PC-9 (cell line): ENCODE measurements around the gene RRP15. TPM values are rescaled to one million over a fixed set of nuclear protein-coding genes. Genes with fewer than 3 reads are reported as not detected.

ENCODE experiments used
- BruUV-seq: library from RNA; stranded (reverse); fragments of 400-500 nt; replicated peaks from 2 replicates; lab custom pipeline; 2021; lab: Mats Ljungman, UMichigan
- CTCF ChIA-PET: fragments of 300-600 bp; sonication (Branson Sonifier 250); formaldehyde crosslinking; loops from one replicate; lab custom pipeline; 2022; ENCODE audit warnings: antibody characterized with exemption; lab: Charles Lee
- POLR2A ChIA-PET: fragments of 300-600 bp; sonication (Branson Sonifier 250); formaldehyde crosslinking; loops from one replicate; lab custom pipeline; 2022; ENCODE audit warnings: antibody characterized with exemption; ENCODE audit not compliant: unreplicated experiment; lab: Charles Lee
- DNase-seq, 2 experiments: peaks; one replicate each; pipeline versions ENCODE4 v3.0.0 to v3.0.0-alpha.2; 2015 to 2022; ENCODE audit warnings: mixed read lengths in 1 of 2
- H2AFZ ChIP-seq: fragments of 200-600 bp; sonication (generic); 2 replicates; pipeline ENCODE4 v1.8.1; 2017; ENCODE audit warnings: antibody characterized with exemption
- H3F3A ChIP-seq: fragments of 200-600 bp; sonication (generic); 2 replicates; pipeline ENCODE4 v1.8.1; 2017; ENCODE audit warnings: antibody characterized with exemption, mild to moderate bottlenecking, low read depth; ENCODE audit not compliant: insufficient read depth
- H3K27ac ChIP-seq: fragments of 200-600 bp; sonication (generic); 2 replicates; pipeline ENCODE4 v1.6.1; 2016; ENCODE audit warnings: mixed run types
- H3K27me3 ChIP-seq: fragments of 200-600 bp; sonication (generic); 2 replicates; pipeline ENCODE4 v1.6.1; 2016; ENCODE audit warnings: low read depth, mixed run types; ENCODE audit not compliant: insufficient read depth
- H3K36me3 ChIP-seq: fragments of 200-600 bp; sonication (generic); 2 replicates; pipeline ENCODE4 v1.6.1; 2016; ENCODE audit warnings: low read depth, mixed run types
- H3K4me1 ChIP-seq: fragments of 200-600 bp; sonication (generic); replicated peaks from 2 replicates; pipeline ENCODE4 v1.6.1; 2016; ENCODE audit warnings: mixed run types; ENCODE audit not compliant: insufficient read depth
- H3K4me2 ChIP-seq: fragments of 200-600 bp; sonication (generic); 2 replicates; pipeline ENCODE4 v1.6.1; 2017; ENCODE audit warnings: mixed run types
- H3K4me3 ChIP-seq: fragments of 200-600 bp; sonication (generic); 2 replicates; pipeline ENCODE4 v1.6.1; 2016; ENCODE audit warnings: mixed run types
- H3K79me2 ChIP-seq: fragments of 200-600 bp; sonication (generic); 2 replicates; pipeline ENCODE4 v1.6.1; 2017; ENCODE audit warnings: low read depth, mixed run types
- H3K9me2 ChIP-seq: fragments of 200-600 bp; sonication (generic); 2 replicates; pipeline ENCODE4 v1.8.1; 2017; ENCODE audit warnings: mild to moderate bottlenecking; ENCODE audit not compliant: insufficient read depth
- H3K9me3 ChIP-seq: fragments of 200-600 bp; sonication (generic); 2 replicates; pipeline ENCODE4 v1.8.1; 2016; ENCODE audit warnings: low read depth; ENCODE audit not compliant: insufficient read depth
- H4K20me1 ChIP-seq: fragments of 200-600 bp; sonication (generic); 2 replicates; pipeline ENCODE4 v1.8.1; 2017; ENCODE audit not compliant: insufficient read depth
- EZH2 ChIP-seq: fragments of 200-600 bp; sonication (generic); IDR thresholded peaks from 2 replicates; pipeline ENCODE4 v1.8.0; 2017; ENCODE audit warnings: antibody characterized with exemption, low read depth
- intact Hi-C: fragments of 100-400 bp; cut with micrococcal nuclease; formaldehyde crosslinking; loops from one replicate; pipeline ENCODE4 v1.10.0; 2022; ENCODE audit not compliant: unreplicated experiment
- total RNA-seq: library from RNA; stranded (reverse); gene quantifications from 2 replicates; pipeline ENCODE4 v1.2.3, GENCODE V29; 2021
- TF ChIP-seq, protein P1 (sequence below): fragments of 200-600 bp; sonication (generic); conservative IDR thresholded peaks from 2 replicates; pipeline ENCODE4 v1.6.1; 2017; ENCODE audit warnings: mixed run types, antibody characterized with exemption, mild to moderate bottlenecking, moderate library complexity

The RRP15 gene
- total RNA-seq, 1 experiment from 2014 or later, result 24.9 TPM

GRCh38 chr1:218363141-218363540 lies 78.0 kb downstream of the RRP15 start:
- Histone ChIP-seq H3K9me2 (no peaks in the 10 kb centered on the region), H3K4me3 (no peak overlapping the region), H3K27me3 (no peaks in the 10 kb centered on the region), H3K79me2 (peaks cover 67% of the 10 kb centered on the region), H3K9me3 (no peaks in the 10 kb centered on the region), H3F3A (peaks cover 6% of the 10 kb centered on the region; the same call in 1 of the 2 replicates), H3K4me2 (no peak overlapping the region), H3K27ac (peak overlapping the region; percentile 14; the same call in 1 of the 2 replicates), H2AFZ (no peak overlapping the region), H3K36me3 (peaks cover 12% of the 10 kb centered on the region; the same call in 1 of the 2 replicates), H4K20me1 (no peaks in the 10 kb centered on the region), H3K4me1 (no peaks in the 10 kb centered on the region)
- POLR2A ChIA-PET, result no interaction called here
- no TSS peak for BruUV-seq
- CTCF ChIA-PET, result no interaction called here
- TF ChIP-seq EZH2, result no peak
- TF ChIP-seq, protein P1, sequence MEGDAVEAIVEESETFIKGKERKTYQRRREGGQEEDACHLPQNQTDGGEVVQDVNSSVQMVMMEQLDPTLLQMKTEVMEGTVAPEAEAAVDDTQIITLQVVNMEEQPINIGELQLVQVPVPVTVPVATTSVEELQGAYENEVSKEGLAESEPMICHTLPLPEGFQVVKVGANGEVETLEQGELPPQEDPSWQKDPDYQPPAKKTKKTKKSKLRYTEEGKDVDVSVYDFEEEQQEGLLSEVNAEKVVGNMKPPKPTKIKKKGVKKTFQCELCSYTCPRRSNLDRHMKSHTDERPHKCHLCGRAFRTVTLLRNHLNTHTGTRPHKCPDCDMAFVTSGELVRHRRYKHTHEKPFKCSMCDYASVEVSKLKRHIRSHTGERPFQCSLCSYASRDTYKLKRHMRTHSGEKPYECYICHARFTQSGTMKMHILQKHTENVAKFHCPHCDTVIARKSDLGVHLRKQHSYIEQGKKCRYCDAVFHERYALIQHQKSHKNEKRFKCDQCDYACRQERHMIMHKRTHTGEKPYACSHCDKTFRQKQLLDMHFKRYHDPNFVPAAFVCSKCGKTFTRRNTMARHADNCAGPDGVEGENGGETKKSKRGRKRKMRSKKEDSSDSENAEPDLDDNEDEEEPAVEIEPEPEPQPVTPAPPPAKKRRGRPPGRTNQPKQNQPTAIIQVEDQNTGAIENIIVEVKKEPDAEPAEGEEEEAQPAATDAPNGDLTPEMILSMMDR, result no peak
- intact Hi-C loops, result loop anchor here (5.0 kb wide), 1 partner anchor 224 kb away; no protein-coding TSS in a partner anchor
- DNase-seq, result peak in 1 of 2 experiments; percentile 32

DNA sequence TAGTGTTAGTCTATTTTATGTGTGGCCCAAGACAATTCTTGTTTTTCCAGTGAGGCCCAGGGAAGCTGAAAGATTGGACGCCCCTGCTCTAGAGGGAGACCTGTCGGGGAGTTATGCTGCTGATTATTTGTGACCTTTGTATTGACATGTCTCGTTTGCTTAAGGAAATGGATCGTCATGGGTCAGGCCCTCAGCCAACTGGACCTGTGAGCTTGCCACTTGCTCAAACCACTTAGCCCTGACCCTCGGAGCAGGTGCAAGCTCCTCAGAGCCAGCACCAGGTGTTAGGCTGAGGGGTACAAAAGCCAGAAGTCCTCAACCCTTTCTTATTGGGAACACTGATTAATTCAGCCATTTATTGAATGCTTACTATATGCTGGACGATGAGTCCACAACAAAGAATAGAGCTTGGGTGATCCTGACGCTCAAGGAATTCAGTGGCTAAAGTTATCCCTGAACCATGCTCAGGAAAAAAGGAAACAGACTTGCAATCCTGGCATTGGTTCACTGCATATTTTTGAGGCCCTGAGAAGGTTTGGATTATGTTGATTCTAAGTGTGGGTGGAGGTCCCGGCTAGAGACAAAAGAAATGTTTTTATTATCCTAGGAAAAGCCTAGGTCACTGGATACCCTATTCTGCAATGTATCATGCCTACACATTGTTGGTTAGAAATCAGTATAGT lies 79.1 kb downstream of the RRP15 start:
- POLR2A ChIA-PET, result interaction anchor here (0.6 to 0.7 kb wide), 2 partner anchors 8 to 56 kb away, joined by 3 to 4 read pairs; no protein-coding TSS in a partner anchor
- no peak overlapping the region for H3K4me3 ChIP-seq
- no peak for DNase-seq
- CTCF ChIA-PET, result no interaction called here
- H3K27me3 ChIP-seq, result no peaks in the 10 kb centered on the region
- no peaks in the 10 kb centered on the region for H3K9me3 ChIP-seq
- intact Hi-C loops, result loop anchor here (5.0 kb wide), 1 partner anchor 223 kb away; no protein-coding TSS in a partner anchor
- H3K79me2 ChIP-seq, result peaks cover 72% of the 10 kb centered on the region
- H2AFZ ChIP-seq, result no peak overlapping the region
- no peak for TF ChIP-seq EZH2
- TF ChIP-seq, protein P1, result no peak
- H4K20me1 ChIP-seq, result no peaks in the 10 kb centered on the region
- peaks cover 18% of the 10 kb centered on the region; the same call in 1 of the 2 replicates for H3K36me3 ChIP-seq
- BruUV-seq, result no TSS peak
- no peaks in the 10 kb centered on the region for H3K9me2 ChIP-seq
- H3F3A ChIP-seq, result peaks cover 6% of the 10 kb centered on the region; the same call in 1 of the 2 replicates
- H3K4me1 ChIP-seq, result no peaks in the 10 kb centered on the region
- no peak overlapping the region for H3K27ac ChIP-seq
- no peak overlapping the region for H3K4me2 ChIP-seq

DNA sequence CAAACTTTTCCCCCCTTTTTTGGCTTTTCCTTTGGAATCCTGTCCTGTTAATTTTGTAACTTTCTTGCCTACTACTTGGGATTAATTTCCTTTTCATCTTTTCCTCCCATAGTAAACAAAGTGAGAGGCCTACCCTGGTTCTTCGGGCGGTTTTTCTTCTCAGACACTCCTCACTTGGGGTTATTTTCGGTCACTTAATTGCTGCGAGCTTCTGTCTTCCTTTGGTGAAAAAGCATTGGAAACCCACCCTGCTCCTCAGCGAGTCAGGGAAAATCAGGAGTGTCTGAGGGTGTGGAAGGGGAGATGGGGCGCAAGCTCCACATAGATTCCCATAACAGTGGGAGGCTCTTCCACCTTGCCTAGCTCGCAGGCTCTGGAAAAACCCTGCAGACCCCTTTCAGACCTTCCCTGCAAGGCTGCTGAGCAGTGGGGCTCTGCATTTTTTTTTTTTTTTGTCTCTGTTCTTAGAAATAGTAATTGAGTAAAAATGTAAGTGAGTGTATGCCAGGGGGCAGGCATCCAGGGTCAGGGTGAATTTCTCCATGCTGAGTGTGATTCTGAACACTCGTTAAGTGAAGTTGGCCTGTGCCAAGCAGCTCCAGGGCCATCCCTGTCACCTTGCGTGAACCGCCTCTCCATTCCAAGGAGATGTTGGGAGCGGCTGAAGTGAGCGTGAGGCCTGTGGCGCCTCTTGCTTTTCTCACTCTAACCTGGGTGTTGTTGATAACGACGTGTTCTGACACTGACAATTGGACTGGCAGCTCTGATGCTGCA lies 80.3 kb downstream of the RRP15 start:
- Histone ChIP-seq H3K4me1 (no peaks in the 10 kb centered on the region), H3K27ac (no peak overlapping the region), H4K20me1 (no peaks in the 10 kb centered on the region), H3K36me3 (peaks cover 21% of the 10 kb centered on the region; the same call in 1 of the 2 replicates), H2AFZ (no peak overlapping the region), H3K9me2 (no peaks in the 10 kb centered on the region), H3K9me3 (no peaks in the 10 kb centered on the region), H3F3A (peaks cover 6% of the 10 kb centered on the region; the same call in 1 of the 2 replicates), H3K4me3 (no peak overlapping the region), H3K79me2 (peaks cover 71% of the 10 kb centered on the region), H3K4me2 (no peak overlapping the region), H3K27me3 (no peaks in the 10 kb centered on the region)
- CTCF ChIA-PET, result interaction anchor here (0.6 kb wide), 2 partner anchors 11 to 123 kb away, joined by 3 to 5 read pairs; no protein-coding TSS in a partner anchor
- DNase-seq, result no peak
- TF ChIP-seq, protein P1, result no peak
- TF ChIP-seq EZH2, result no peak
- POLR2A ChIA-PET, result no interaction called here
- no TSS peak for BruUV-seq
- intact Hi-C loops, result no loop called here
